ENCODE data around the gene MSLN.

The MSLN gene

GRCh38 chr16:800834-801511, 40.4 kb downstream of the MSLN start:
- 0 out of 2 replicates have a peak, but pooled peaks cover 4% of the 10 kb centered on the region for H3K4me1 ChIP-seq (ENCODE audit: low read length)
- H3K27me3 ChIP-seq (ENCODE audit: low read depth, low read length), result peaks cover 16% of the 10 kb centered on the region
- H3K4me3 ChIP-seq (ENCODE audit: low read length), result no peak overlapping the region
- peaks cover 18% of the 10 kb centered on the region for H3K36me3 ChIP-seq (replicated peaks; ENCODE audit: low read depth, low read length)
- no peak overlapping the region for H3K9ac ChIP-seq (ENCODE audit: low read length)
- no peak overlapping the region for H2AFZ ChIP-seq (ENCODE audit: low read depth, low read length)
- H4K20me1 ChIP-seq (ENCODE audit: insufficient read depth, low read length), result no peaks in the 10 kb centered on the region
- no peak for TF ChIP-seq EZH2phosphoT487 (IDR thresholded peaks at IDR 0.05; ENCODE audit: low read depth)
- TF ChIP-seq, protein P1, sequence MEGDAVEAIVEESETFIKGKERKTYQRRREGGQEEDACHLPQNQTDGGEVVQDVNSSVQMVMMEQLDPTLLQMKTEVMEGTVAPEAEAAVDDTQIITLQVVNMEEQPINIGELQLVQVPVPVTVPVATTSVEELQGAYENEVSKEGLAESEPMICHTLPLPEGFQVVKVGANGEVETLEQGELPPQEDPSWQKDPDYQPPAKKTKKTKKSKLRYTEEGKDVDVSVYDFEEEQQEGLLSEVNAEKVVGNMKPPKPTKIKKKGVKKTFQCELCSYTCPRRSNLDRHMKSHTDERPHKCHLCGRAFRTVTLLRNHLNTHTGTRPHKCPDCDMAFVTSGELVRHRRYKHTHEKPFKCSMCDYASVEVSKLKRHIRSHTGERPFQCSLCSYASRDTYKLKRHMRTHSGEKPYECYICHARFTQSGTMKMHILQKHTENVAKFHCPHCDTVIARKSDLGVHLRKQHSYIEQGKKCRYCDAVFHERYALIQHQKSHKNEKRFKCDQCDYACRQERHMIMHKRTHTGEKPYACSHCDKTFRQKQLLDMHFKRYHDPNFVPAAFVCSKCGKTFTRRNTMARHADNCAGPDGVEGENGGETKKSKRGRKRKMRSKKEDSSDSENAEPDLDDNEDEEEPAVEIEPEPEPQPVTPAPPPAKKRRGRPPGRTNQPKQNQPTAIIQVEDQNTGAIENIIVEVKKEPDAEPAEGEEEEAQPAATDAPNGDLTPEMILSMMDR (IDR thresholded peaks at IDR 0.05; ENCODE audit: low read depth, low read length), result no peak
- H3K4me2 ChIP-seq (ENCODE audit: low read length), result no peak overlapping the region
- H3K79me2 ChIP-seq (ENCODE audit: low read length), result no peaks in the 10 kb centered on the region
- H3K9me3 ChIP-seq (ENCODE audit: insufficient read depth, low read length), result no peaks in the 10 kb centered on the region
- H3K27ac ChIP-seq (ENCODE audit: low read length), result no peak overlapping the region

DNA sequence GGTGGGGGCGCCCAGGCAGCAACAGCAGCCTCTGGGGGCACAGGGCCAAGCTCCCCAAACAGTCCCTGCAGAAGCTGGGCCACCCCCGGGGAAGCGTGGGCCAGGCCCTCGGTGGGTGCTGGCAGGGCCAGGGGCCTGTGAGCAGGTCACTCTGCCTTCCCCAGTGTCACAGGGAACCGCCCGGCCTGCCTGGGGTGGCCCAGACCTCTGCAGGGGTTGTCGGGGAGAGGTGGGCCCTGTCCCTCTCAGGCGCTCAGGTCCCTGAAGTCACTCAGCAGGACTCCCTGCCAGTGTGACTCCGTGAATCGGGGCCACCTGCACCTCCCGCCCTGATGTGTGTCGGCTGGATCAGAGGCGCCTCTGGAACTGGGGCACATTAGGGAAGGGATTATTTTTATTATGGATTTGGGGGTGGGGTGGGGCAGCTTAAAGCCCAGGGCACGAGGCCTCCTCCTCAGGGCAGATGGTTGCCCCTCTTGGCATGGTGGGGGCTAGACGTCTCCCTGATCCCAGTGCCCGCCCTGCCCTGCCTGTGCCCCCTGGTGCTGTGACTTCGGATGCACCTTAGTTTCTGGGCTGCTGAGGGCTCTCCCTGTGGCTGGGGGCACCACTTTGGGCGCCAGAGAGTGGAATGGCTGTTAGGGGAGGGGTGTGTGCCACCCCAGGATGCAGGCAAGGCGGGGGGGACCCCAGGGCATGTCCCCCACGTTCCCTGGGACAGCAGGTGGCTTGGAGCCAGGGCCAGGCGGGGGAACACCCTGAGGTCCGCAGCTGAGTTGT, 41.2 kb downstream of the MSLN start:
- TF ChIP-seq, protein P1 (IDR thresholded peaks at IDR 0.05; ENCODE audit: low read depth, low read length), result no peak
- TF ChIP-seq EZH2phosphoT487 (IDR thresholded peaks at IDR 0.05; ENCODE audit: low read depth), result no peak
- Histone ChIP-seq H2AFZ (ENCODE audit: low read depth, low read length) (no peak overlapping the region), H3K79me2 (ENCODE audit: low read length) (peaks cover 1% of the 10 kb centered on the region; the same call in 1 of the 2 replicates), H3K4me1 (ENCODE audit: low read length) (0 out of 2 replicates have a peak, but pooled peaks cover 4% of the 10 kb centered on the region), H3K4me3 (ENCODE audit: low read length) (no peak overlapping the region), H3K4me2 (ENCODE audit: low read length) (no peak overlapping the region), H3K27ac (ENCODE audit: low read length) (no peak overlapping the region), H4K20me1 (ENCODE audit: insufficient read depth, low read length) (no peaks in the 10 kb centered on the region), H3K9ac (ENCODE audit: low read length) (no peak overlapping the region), H3K36me3 (replicated peaks; ENCODE audit: low read depth, low read length) (peaks cover 11% of the 10 kb centered on the region), H3K9me3 (ENCODE audit: insufficient read depth, low read length) (no peaks in the 10 kb centered on the region), H3K27me3 (ENCODE audit: low read depth, low read length) (peaks cover 16% of the 10 kb centered on the region)

- TF ChIP-seq, protein P1 (IDR thresholded peaks at IDR 0.05; ENCODE audit: low read depth, low read length), result no peak
- no peak for TF ChIP-seq EZH2phosphoT487 (IDR thresholded peaks at IDR 0.05; ENCODE audit: low read depth)
- 0 out of 2 replicates have a peak, but pooled peaks cover 4% of the 10 kb centered on the region for H3K4me1 ChIP-seq (ENCODE audit: low read length)
- no peak overlapping the region for H3K4me3 ChIP-seq (ENCODE audit: low read length)
- H3K36me3 ChIP-seq (replicated peaks; ENCODE audit: low read depth, low read length), result peaks cover 4% of the 10 kb centered on the region
- no peak overlapping the region for H3K4me2 ChIP-seq (ENCODE audit: low read length)
- peaks cover 16% of the 10 kb centered on the region for H3K27me3 ChIP-seq (ENCODE audit: low read depth, low read length)
- H3K27ac ChIP-seq (ENCODE audit: low read length), result no peak overlapping the region
- peaks cover 8% of the 10 kb centered on the region; the same call in 1 of the 2 replicates for H3K79me2 ChIP-seq (ENCODE audit: low read length)
- no peak overlapping the region for H2AFZ ChIP-seq (ENCODE audit: low read depth, low read length)
- H3K9ac ChIP-seq (ENCODE audit: low read length), result no peak overlapping the region
- no peaks in the 10 kb centered on the region for H4K20me1 ChIP-seq (ENCODE audit: insufficient read depth, low read length)
- no peaks in the 10 kb centered on the region for H3K9me3 ChIP-seq (ENCODE audit: insufficient read depth, low read length)
Measured at GRCh38 chr16:802461-802860, 41.9 kb downstream of the MSLN start.

Measured in OCI-LY3 (cell line).